Measurements from ENCODE around the gene KIAA0825.

GRCh38 chr5:94228791-94229190 is 389.6 kb downstream of the KIAA0825 start:
- TF ChIP-seq EP300 (IDR thresholded peaks at IDR 0.05; ENCODE audit: low read depth), result no peak
- no peak for TF ChIP-seq POLR2AphosphoS5 (IDR thresholded peaks at IDR 0.05)
- TF ChIP-seq CTCF (IDR thresholded peaks at IDR 0.05), result no peak
- TF ChIP-seq POLR2A (IDR thresholded peaks at IDR 0.05), result no peak
